SK-MEL-5 (cell line): ENCODE measurements around the gene ATG9B. TPM values are rescaled to one million over a fixed set of nuclear protein-coding genes. Genes with fewer than 3 reads are reported as not detected.

ENCODE experiments used
- DNase-seq: peaks from one replicate; pipeline ENCODE4 v3.0.0-alpha.2; 2016; ENCODE audit warnings: low read depth, low spot score
- in situ Hi-C: cut with HindIII; loops from 2 replicates; pipeline ENCODE4 v1.10.0; 2016; ENCODE audit warnings: low sequenced_read_pairs, high pct_unique_total_duplicates, low pct_unique_long_range_greater_than_20kb
- total RNA-seq: library from RNA; depleted of rRNA; stranded (reverse); fragments of >200 nt; shearing (Covaris generic); gene quantifications from 2 replicates; pipeline ENCODE4 v1.2.3, GENCODE V29; 2014

Gene ATG9B
- total RNA-seq, 1 experiment from 2014 or later, result 0.13 TPM

DNA sequence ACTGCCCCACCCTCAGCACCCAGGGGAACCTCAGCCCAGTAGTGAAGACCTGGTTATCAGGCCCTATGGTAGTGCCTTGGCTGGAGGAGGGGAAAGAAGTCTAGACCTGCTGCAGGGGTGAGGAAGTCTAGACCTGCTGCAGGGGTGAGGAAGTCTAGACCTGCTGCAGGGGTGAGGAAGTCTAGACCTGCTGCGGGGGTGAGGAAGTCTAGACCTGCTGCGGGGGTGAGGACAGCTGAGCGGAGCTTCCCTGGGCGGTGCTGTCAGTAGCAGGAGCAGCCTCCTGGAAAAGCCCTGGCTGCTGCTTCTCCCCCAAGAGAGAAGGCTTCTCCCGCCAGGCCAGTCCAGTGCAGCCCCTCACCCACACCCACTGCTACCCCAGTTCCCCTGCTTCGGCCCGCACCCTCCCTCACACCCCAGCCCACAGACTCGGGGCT, 27.2 kb downstream of the ATG9B start:
- in situ Hi-C loops, result no loop called here
- no peak for DNase-seq

DNA sequence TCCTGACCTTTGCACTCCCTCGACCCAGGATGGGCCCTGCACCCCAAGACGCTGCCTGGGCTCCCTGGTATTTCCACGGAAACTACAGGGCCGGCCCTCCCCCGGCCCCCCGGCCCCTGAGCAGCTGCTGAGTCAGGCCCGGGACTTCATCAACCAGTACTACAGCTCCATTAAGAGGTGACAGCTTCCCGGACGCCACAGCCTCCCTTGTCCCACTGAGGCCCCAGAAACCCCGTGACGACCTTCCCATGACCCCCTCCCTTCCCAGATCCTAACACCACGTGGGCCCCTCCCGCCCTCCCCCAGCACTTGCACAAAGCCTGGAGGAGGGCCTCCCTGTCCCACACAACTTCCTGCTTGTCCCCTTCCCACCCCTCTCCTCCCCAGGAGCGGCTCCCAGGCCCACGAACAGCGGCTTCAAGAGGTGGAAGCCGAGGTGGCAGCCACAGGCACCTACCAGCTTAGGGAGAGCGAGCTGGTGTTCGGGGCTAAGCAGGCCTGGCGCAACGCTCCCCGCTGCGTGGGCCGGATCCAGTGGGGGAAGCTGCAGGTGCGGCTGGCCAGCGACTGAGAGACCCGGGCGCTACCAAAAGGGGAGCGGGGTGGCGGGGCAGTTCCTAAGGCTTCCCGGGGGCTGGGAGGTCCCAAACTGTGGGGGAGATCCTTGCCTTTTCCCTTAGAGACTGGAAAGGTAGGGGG, 27.8 kb downstream of the ATG9B start:
- in situ Hi-C loops, result no loop called here

DNA sequence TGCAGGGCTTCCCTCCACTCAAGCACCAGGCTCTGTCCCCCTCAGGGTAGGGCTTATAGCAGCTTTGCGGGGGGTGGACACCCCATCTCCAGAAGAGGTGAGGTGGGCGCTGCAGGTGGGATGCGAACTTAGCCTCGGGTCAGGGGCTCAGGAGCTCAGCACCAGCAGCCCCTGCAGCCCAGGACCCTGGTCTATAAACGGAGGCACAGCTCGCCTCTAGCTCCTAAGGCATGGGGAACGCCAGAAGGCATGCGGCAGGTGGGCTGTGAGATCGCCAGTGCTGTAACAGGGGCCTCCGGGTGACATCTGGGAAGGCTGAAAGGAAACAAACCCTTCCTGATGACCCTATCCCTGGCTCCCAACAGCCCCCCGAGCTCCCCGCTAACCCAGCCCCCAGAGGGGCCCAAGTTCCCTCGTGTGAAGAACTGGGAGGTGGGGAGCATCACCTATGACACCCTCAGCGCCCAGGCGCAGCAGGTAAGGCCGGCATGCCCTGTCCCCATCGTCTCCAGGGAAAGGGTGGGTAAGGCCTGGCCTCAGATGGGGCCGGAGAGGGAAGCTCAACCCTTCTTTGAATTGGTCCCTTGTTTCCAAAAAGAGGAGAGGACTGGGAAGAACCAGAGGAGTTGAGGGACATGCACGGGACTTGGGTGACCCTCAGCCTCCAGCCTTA, 29.3 kb downstream of the ATG9B start:
- in situ Hi-C loops, result no loop called here

More for the DNA sequence above, 27.8 kb downstream of the ATG9B start:
- no peak for DNase-seq

DNA sequence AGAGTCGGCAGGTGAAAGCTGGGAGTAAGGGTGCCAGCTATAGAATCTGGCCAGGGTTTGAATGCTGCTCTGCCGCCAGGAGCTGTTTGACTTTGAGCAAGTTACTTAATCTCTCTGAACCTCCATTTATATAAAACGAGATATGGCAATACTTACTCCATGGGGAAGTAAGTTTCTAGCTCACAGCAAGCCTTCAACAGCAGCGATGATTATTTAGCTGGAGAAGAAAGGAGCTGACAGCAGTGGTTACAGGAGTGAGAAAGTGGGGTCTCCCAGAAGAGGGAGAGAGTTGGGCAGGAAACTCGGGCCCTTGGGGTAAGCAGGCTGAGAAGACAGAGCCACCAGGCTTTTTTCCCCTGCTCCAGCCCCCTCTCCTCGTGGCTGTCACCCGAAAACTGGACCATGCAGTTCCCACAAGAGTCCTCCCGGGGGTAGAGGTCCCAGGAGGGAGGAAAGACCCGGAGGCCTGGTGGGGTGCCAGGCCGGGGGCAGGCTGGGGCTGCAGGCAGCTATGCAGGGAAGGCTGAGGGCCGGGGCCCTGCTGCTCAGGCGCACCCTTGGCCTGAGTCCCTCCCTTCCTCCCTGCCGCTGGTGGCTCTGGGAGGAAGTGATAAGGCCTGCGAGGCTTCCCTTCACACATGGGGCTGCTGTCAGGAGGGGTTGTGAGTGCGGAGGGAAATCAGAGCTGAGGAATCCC, 30.0 kb downstream of the ATG9B start:
- in situ Hi-C loops, result no loop called here
- DNase-seq, result no peak

More for the DNA sequence above, 29.3 kb downstream of the ATG9B start:
- DNase-seq, result no peak

DNA sequence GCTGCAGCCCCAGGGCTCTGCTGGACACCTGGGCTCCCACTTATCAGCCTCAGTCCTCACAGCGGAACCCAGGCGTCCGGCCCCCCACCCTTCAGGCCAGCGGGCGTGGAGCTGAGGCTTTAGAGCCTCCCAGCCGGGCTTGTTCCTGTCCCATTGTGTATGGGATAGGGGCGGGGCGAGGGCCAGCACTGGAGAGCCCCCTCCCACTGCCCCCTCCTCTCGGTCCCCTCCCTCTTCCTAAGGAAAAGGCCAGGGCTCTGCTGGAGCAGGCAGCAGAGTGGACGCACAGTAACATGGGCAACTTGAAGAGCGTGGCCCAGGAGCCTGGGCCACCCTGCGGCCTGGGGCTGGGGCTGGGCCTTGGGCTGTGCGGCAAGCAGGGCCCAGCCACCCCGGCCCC, 30.8 kb downstream of the ATG9B start:
- in situ Hi-C loops, result no loop called here
- DNase-seq, result no peak

DNA sequence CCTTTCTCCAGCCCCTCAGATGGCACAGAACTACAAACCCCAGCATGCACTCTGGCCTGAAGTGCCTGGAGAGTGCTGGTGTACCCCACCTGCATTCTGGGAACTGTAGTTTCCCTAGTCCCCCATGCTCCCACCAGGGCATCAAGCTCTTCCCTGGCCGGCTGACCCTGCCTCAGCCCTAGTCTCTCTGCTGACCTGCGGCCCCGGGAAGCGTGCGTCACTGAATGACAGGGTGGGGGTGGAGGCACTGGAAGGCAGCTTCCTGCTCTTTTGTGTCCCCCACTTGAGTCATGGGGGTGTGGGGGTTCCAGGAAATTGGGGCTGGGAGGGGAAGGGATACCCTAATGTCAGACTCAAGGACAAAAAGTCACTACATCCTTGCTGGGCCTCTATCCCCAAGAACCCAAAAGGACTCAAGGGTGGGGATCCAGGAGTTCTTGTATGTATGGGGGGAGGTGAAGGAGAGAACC, 31.4 kb downstream of the ATG9B start:
- in situ Hi-C loops, result no loop called here
- DNase-seq, result peak; percentile 78

DNA sequence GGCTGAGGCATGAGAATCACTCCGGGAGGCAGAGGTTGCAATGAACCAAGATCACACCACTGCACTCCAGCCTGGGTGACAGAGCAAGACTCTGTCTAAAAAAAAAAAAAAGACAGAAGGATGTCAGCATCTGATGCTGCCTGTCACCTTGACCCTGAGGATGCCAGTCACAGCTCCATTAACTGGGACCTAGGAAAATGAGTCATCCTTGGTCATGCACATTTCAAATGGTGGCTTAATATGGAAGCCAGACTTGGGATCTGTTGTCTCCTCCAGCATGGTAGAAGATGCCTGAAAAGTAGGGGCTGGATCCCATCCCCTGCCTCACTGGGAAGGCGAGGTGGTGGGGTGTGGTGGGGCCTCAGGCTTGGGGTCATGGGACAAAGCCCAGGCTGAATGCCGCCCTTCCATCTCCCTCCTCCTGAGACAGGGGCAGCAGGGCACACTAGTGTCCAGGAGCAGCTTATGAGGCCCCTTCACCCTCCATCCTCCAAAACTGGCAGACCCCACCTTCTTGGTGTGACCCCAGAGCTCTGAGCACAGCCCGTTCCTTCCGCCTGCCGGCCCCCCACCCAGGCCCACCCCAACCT, 32.1 kb downstream of the ATG9B start:
- in situ Hi-C loops, result no loop called here
- no peak for DNase-seq

DNA sequence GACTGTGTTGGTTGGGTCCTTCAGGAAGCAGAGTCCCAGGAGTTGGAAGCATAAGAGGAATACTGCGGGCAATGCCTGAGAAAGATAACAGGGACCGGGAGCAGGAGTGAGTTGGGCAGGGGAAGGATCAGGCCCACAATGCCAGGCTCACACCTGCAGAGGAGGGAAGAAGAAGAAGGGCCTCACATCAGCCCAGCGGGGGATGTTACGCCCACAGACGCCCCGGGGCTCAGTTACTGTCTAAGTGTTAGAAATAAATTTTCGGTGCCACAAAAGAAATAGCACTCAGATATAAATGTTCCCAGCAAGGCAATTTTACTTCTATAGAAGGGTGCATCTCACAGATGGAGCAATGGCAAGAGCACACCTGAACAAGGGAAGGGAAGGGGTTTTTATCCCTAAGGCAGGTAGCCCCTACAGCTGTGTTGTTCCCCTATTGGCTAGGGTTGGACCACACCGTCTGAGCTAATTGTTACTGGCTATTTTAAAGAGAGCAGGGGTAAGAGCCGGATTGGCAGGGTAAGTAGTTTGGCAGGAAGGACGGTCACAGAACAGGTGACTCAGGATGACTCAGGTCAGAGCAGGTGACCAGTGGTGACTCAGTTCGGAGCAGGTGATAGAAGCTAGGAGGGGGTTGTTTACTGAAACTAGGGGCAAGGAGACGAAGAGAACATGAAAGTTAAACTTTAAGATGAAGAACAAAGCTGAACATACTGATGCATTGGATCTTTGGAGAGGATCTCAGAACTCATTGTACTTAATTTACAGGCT, 33.7 kb downstream of the ATG9B start, which contains the start of gene NOS3:
NOS3 (plus strand) TSS at position 602 of the 771 bp plus-strand sequence. CDS start 2,787 bp downstream, outside the sequence.
- no peak for DNase-seq
- in situ Hi-C loops, result no loop called here

DNA sequence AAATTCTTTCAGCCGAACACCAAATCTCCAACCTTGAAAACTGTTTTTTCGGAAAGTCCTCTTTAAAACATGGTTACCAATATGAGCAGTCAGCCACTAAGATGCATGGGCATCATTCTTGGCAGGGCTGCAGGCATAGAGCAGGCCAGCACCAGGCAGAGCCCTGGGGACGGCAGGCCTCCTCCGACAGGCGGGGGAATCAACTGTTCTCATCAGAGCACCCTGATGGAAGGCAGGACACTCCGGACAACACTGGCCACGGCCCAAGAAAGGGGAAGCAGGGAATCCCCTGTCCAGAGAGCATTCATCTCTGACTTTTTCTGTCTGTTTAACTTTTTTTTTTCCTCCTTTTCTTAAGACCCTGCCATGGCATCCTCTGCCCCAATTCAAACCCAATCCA, 34.8 kb downstream of the ATG9B start:
- DNase-seq, result no peak

DNA sequence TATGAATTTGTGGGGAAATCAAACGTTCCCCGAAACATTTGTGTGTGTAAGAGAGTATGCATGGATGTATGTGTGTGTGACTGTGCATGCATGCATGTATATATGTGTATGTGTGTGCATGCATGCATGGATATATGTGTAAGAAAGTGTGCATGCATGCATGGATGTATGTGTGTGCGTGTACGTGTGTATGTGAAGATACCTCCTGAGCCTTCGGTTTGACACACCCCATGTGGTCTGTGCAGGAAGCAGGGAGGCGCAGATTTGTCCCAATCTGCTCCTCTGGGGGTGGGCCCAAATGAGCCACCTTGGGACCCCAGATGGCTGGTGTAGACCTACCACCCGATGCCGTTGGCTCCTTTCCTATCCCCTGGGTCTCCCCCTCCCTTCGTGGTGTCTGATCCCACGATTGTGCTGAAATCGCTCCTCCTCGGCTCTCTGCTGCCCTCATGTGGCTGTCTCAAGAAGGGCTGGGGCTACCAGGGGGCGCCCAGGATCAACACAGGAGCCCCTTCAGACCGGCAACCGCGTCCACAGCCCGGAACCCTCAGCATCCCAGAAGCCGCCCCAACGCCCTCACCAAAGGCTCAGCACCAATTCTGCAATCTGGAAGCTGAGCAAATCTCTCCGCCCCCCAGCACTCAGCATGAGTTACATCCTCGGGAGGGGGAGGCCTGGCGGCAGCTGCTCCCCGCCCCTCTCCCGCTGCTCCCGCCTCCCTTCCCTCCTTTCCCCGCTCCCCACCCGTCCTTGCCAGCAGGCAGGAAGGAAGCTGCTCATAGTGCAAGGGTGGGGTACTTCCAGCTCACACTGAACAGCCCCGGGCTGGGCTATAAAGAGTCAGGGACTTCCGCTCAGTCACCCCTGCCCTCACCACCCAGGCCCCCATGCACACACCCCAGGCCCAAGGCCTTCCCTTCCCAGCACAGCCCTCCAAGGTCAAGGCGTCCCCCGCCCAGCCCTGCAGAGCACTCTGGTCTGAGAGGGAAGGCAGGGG, 35.8 kb downstream of the ATG9B start:
- in situ Hi-C loops, result no loop called here
- peak; percentile 76 for DNase-seq

More for the DNA sequence above, 34.8 kb downstream of the ATG9B start:
- in situ Hi-C loops, result no loop called here

DNA sequence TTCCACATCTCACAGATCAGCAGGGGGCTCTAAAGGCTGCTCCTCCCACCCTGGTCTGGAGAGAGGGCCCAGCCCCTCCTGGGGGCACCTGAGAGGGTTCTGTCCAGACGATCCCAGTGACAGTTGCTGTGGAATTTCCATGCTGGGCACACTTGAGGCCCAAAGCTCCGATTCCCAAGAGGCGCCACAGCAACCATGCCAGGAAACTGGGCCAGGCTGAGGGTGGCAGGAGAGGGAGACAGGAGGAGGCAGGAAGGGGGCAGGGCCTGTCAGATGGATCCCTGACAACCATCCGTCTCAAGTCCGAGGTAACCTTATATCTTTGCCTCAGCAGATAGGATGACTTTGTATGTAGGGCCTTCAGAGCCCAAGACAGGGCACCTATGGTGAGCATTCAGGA, 37.7 kb downstream of the ATG9B start:
- DNase-seq, result no peak
- in situ Hi-C loops, result no loop called here

DNA sequence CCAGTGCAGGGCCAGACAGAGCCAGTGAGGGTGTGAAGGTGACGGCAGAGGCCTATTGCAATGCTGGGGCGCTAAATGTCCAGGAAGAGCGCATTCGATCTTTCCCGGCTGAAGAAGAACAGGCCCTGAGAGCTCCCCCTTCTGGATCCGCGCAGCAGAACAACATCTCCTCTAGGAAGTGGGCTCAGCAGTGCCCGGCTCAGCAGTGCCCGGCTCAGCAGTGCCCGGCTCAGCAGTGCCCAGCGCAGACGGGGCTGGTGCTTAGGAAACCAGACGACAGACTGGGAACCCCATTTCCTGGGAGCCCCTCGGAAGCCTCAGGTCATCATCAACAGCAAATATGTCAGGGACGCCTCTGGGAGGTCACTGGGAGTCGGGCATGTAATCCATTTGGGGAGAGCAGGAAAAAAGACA, 38.2 kb downstream of the ATG9B start:
- peak; percentile 87 for DNase-seq
- in situ Hi-C loops, result no loop called here

DNA sequence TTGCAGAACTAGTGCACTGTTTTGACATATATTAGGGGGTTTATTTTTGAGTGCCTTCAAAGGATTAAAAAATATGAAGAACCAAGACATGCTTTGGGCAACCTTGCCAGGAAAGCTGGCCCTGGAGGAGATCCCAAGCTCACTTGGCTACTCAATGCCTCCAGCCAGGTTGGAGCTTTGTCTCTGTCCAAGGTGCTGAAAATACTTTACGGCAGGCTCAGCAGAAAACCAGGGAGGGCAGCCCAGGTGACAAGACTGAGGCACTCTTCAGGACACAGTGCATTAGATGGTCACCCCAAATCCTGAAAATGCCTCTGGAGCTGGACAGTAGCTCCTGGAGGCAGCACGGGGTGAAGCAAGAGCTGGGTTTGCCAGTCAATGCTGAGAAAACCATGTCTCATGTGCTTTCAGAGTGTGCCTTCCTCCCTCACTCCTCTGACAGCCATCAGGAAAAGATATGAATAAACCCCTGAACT, 40.4 kb downstream of the ATG9B start:
- peak; percentile 55 for DNase-seq
- in situ Hi-C loops, result no loop called here

DNA sequence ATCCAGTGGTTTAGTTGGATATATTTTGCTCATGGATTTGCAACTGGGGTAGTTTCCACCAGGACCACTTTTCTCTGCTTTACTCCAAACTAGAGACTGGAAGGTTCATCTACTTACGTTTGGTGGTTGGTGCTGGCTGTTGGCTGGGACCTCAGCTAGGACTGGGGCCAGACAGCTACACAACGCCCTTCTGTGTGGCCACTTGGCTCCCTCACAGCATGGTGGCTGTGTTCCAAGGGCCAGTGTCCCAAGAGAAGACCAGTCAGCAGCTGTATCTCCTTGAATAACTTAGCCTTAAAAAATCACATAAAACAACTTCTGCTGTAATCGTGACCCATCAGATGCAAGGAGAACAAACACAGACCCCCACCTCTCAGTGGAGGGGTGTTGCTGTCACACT, 41.9 kb downstream of the ATG9B start:
- DNase-seq, result no peak
- in situ Hi-C loops, result no loop called here

DNA sequence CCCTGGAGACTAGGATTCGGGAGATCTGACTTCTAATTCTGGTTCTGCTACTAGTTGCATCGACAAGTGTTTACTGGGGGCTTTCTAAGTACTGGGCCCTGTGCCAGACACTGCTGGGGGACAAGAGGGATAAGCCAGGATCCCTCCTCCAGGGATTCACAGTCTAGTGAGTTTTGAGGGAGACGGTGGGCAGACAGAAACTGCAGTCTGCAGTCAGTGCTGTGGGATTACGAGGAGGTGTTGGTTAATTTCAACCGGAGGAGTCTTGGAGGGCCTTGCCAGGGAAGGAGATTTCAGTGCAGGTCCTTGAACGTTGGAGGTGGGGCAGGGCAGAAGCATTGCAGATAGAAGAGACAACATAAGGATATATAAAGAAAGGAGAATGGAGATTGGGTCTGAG, 42.6 kb downstream of the ATG9B start:
- no peak for DNase-seq
- in situ Hi-C loops, result no loop called here

DNA sequence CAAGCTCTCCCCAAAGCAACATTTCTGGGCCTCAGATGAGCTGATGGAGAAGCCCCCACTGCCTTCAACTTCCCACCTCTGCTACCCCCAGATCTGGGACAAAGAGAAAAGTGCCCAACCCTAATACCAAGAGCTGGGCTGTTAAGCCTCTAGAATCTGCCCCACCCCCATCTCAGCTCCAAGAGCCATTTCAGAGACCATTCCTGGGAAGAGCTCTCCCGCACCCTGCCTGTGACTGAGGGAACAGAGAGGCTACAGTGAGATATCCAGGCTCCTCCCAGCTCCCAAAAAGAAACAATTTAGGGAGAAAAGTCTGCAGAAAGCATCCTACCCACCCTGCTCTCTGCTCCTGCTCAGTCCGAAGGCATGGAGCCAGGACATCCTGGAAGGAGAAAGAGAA, 43.6 kb downstream of the ATG9B start:
- peak; percentile 28 for DNase-seq
- in situ Hi-C loops, result no loop called here
